NOMO-1 (cell line): ENCODE results near the gene CDK6.

Experiments used
- DNase-seq, 2 experiments: peaks; one replicate each; lab custom pipeline; 2025; ENCODE audit not compliant: unreplicated experiment in 2 of 2; lab: John Stamatoyannopoulos, UW

The CDK6 gene

DNA sequence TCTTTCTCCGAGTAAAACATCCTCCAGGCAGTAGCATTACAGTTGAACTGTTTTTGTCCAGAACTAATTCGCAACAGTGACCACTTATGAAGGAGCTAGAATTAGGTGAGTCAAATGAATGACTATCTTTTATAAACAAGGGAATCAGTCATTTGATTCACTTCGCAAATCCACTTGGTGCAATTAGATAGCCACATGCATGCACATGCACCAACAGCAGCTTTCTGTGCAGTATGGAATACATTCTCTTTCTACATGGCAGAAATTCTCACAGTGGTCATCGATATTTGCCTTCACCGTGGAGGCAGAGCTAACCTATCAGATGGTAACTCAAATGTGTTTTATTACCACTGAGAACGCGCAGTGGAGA is 118.8 kb downstream of the CDK6 start:
- no peak for DNase-seq

DNA sequence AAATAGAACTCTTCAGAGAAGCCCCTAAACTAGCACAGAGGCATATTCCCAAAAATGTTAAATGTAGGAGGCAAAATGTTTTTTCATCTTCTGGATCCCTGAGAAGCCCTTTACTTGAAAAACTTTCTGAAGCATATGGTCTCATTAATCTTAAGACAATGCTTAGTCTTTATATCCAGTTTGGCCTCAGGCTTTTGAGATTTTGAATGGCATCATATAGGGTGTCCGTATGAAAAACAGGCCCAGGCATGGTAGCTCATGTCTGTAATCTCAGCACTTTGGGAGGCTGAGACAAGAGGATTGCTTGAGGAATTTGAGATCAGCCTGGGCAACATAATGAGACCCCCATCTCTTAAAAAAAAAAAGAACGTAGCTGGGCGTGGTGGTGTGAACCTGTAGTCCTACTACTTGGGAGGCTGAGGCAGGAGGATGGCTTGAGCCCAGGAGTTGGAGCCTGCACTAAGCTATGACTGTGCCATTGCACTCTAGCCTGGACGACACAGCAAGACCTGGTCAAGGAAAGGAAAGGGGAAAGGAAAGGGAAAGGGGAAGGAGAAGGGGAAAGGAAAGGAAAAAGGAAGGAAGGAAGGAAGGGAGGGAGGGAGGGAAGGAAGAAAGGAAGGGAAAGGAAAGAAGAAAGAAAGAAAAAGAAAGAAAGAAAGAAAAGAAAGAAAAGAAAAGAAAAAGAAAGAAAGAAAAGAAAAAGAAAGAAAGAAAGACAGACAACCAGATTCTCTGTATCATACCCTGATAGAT is 119.4 kb downstream of the CDK6 start:
- DNase-seq: no peak

- no peak for DNase-seq
Measured at GRCh38 chr7:92715963-92716362, 120.4 kb downstream of the CDK6 start.

GRCh38 chr7:92714767-92715166 is 121.6 kb downstream of the CDK6 start:
- no peak for DNase-seq

DNA sequence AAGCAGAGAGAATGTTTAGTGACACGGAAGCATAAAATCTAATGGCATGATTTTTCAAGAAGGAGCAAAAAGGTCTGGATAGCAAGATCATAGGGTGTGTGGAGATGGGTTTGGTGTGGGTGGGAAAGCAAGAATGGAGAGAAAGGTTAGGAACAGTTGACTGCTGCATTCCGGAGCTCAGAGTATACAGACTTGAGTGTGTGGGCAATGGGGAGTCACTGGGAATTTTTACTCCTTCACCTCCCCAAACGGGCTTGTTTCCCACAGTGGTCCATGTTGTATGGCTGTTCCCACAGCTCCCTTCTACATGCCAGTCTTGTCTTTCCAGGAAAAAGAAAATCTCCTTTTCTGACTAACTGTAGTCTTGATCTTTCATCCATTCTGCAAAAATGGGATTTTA is 122.1 kb downstream of the CDK6 start:
- no peak for DNase-seq

DNA sequence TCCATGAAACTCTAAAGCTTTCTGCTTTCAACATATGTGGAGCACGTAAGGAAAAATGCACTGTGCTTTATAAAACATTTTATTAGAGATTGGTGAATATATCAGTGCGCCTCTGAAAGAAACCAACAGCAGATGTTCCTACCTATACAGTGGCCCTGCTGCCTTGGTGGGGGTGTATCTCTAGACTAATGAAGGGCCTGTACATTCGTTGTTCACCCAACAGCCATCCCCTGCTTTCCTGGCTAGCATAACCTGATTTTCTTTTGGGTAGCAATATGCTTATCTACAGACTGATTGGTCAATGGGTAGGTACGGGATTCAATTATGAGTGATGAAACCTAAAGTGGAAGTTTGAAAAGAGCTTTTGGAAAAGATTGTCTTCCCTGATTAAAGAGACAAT is 126.5 kb downstream of the CDK6 start:
- DNase-seq: no peak

DNA sequence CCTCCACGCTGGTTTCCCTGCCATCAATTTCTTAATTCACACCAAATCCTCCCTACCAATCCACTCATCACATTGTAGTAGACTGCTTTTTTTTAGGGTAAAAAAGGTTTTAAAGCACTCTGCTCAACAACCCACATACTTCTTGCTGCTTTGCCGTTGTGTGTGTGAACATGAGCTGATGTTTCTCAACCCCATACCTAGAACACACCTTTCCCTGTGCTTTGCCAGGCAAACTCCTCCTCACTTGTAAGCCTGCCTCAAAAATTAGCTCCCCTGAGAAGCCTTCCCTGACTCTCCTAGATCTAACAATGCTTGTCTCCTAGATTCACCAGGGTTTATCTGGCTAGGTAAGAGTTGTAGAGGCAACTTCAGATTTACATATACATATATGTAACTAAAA is 127.2 kb downstream of the CDK6 start:
- no peak for DNase-seq

GRCh38 chr7:92708111-92709042 is 128.0 kb downstream of the CDK6 start:
- DNase-seq: peak in 1 of 2 experiments; percentile 54

GRCh38 chr7:92707435-92707834 is 128.9 kb downstream of the CDK6 start:
- no peak for DNase-seq

DNA sequence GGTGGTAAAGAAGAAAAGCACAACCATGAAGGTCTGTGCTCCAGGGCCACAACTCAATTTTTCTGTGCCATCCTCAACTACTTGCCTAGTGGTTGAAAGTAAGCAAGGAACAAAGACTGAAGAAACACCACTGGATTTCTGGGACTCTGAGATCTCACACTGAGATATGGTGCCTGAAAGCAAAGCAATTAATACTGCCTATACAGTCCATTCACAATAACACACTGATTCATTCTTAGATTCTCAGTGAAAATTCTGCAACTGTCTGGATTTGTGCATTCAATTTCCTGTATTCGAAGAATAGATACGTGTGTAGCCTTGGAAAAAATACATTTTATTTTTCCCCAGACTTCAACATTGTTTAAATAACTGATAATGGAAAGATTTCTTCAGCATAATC is 129.8 kb downstream of the CDK6 start:
- DNase-seq: no peak

DNA sequence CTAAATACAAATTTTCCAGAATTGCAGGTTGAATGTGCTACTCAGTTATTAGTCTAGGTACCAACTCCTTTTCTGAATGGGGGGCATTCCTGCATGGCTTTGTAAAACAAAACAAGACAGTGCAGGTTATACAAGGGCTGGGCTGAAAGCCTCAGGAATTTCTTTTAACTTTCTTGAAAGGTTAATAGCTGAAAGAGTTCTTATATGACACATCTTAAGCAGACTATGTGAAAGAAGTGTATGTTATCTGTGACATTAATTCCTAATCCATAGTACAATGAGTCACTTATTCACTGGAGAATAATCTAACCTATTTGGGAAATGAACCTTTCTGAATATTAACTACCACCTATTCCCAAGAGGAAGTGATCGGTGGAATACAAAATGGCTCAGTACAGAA is 130.5 kb downstream of the CDK6 start:
- no peak for DNase-seq

- DNase-seq: no peak
Measured at GRCh38 chr7:92704858-92705257, 131.5 kb downstream of the CDK6 start.

DNA sequence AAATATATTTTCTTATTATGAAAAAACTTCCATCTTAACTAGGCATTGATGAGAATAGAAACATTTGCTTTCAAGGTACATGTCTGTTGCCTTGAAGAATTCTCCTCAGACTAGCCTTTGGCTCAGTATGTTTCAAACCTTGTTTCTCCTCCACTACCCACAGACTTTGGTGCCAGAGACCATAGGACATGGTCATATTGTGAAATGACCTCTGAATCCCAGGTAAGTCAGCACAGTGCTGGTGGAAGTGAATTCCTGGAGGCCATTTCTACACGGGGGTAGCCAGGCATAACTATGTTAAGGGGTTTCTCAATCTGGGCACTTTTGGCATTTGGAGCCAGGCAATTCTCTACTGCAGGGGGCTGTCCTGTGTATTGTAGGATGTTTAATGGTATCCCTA is 133.8 kb downstream of the CDK6 start:
- DNase-seq: no peak

GRCh38 chr7:92699966-92700514 is 136.3 kb downstream of the CDK6 start:
- DNase-seq: no peak

DNA sequence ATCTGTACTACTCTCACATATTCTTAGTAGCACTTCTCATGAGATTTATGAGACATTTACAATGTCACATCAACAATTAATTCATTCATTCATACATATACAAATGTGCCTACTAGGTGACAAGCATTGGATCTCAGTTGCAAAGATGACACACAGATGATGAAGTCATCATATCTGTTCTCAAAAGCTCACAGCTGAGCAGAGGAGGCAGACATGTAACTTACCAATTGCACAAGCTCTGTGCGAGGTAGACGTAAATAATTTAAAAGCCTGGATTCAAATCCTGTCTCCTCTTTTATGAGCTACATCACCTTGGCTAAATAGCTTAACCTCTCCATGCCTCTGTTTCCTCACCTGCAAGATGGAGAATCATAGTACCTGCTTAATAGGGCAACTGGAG is 136.8 kb downstream of the CDK6 start:
- no peak for DNase-seq

GRCh38 chr7:92698237-92698841 is 138.0 kb downstream of the CDK6 start:
- no peak for DNase-seq

- DNase-seq: no peak
Measured at GRCh38 chr7:92697414-92697813, 139.0 kb downstream of the CDK6 start.

GRCh38 chr7:92697012-92697411 is 139.4 kb downstream of the CDK6 start:
- no peak for DNase-seq

DNA sequence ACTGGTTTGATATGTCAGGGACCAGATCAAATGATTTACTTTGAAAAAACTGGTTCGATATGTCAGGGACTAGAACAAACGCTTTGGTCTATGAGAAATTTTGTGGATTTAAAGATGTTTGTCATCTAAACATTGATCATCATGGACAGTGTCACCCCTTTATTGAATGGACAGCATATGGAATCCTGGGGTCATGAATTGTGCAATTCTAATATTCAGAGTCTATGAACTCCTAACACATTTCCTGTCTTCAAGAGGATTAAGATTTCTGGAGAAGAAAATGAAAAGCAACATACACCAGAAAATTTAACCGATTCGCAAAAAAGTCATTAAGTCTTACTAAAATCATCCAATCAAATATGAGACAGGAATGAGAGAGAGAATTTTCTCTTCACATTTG is 139.8 kb downstream of the CDK6 start:
- no peak for DNase-seq

- DNase-seq: peak in 1 of 2 experiments; percentile 24
Measured at GRCh38 chr7:92695308-92696261, 140.8 kb downstream of the CDK6 start.
